ENCODE measurements around the gene F3.

GRCh38 chr1:94479682-94480081 is 61.9 kb downstream of the F3 start:
- TF ChIP-seq GABPA (IDR thresholded peaks at IDR 0.05; ENCODE audit: low read depth), result no peak
- TF ChIP-seq CTCF (IDR thresholded peaks at IDR 0.05; ENCODE audit: insufficient read depth, low read length), result no peak
- no peak for TF ChIP-seq REST (IDR thresholded peaks at IDR 0.05; ENCODE audit: insufficient replicate concordance, low read depth)
- no peak for TF ChIP-seq POLR2AphosphoS5 (IDR thresholded peaks at IDR 0.05; ENCODE audit: low read depth)

Data from HL-60 (cell line).